ENCODE data around the gene LENG8.

Gene LENG8

GRCh38 chr19:54424201-54424600, 24.8 kb upstream of the LENG8 start:
- no peak for DNase-seq

GRCh38 chr19:54424660-54425381, 24.2 kb upstream of the LENG8 start:
- no peak for DNase-seq

- DNase-seq: no peak
Measured at GRCh38 chr19:54425382-54425723, 23.6 kb upstream of the LENG8 start.

- no peak for DNase-seq
Measured at GRCh38 chr19:54426291-54426931, 22.6 kb upstream of the LENG8 start.

- no peak for DNase-seq
Measured at GRCh38 chr19:54427586-54427985, 21.4 kb upstream of the LENG8 start.

GRCh38 chr19:54428323-54429175, 20.4 kb upstream of the LENG8 start:
- DNase-seq: no peak

- no peak for DNase-seq
Measured at GRCh38 chr19:54429176-54429495, 19.9 kb upstream of the LENG8 start.

GRCh38 chr19:54429545-54430227, 19.3 kb upstream of the LENG8 start:
- DNase-seq: no peak

GRCh38 chr19:54430306-54431254, 18.4 kb upstream of the LENG8 start:
- DNase-seq: peak; percentile 37

GRCh38 chr19:54431255-54431838, 17.7 kb upstream of the LENG8 start:
- peak; percentile 85 for DNase-seq

- no peak for DNase-seq
Measured at GRCh38 chr19:54432144-54432738, 16.8 kb upstream of the LENG8 start.

GRCh38 chr19:54433697-54434096, 15.3 kb upstream of the LENG8 start:
- no peak for DNase-seq

GRCh38 chr19:54434112-54434872, 14.7 kb upstream of the LENG8 start:
- peak; percentile 18 for DNase-seq

GRCh38 chr19:54434873-54435214, 14.2 kb upstream of the LENG8 start:
- DNase-seq: no peak

- no peak for DNase-seq
Measured at GRCh38 chr19:54435551-54436016, 13.4 kb upstream of the LENG8 start.

- DNase-seq: no peak
Measured at GRCh38 chr19:54436031-54436523, 12.9 kb upstream of the LENG8 start.

GRCh38 chr19:54436628-54437252, 12.3 kb upstream of the LENG8 start:
- DNase-seq: no peak

GRCh38 chr19:54439174-54439851, 9.7 kb upstream of the LENG8 start:
- no peak for DNase-seq

GRCh38 chr19:54440641-54441040, 8.4 kb upstream of the LENG8 start:
- no peak for DNase-seq
